B cell (primary cell): Measurements from ENCODE around the gene FITM1. TPM values are rescaled to one million over a fixed set of nuclear protein-coding genes. Genes with fewer than 3 reads are reported as not detected.

ENCODE experiments used
- ATAC-seq: fragments of 200-7000 bp; cut with Tn5 transposase; one replicate; pipeline ENCODE4 v1.10.0; 2021; ENCODE audit warnings: low read depth, mild to moderate bottlenecking, moderate number of reproducible peaks, moderate library complexity
- CTCF ChIA-PET: fragments of 350-600 bp; sonication (Branson Sonifier 250); formaldehyde crosslinking; loops from one replicate; lab custom pipeline; 2021; ENCODE audit warnings: antibody characterized with exemption, inconsistent platforms; lab: Charles Lee
- POLR2A ChIA-PET: fragments of 350-600 bp; sonication (Branson Sonifier 250); formaldehyde crosslinking; loops from one replicate; lab custom pipeline; 2021; ENCODE audit warnings: antibody characterized with exemption; lab: Charles Lee
- DNase-seq: peaks from one replicate; pipeline ENCODE4 v3.0.0; 2013
- H2AFZ ChIP-seq: 2 replicates; pipeline ENCODE4 v1.6.1; 2012; ENCODE audit warnings: mild to moderate bottlenecking, low read depth, low read length; ENCODE audit not compliant: insufficient read depth, poor library complexity, severe bottlenecking
- H3K27ac ChIP-seq, 2 donors: 1 replicate in 1 of 2; 2 replicates in 1 of 2; pipeline ENCODE4 v1.5.1; 2012 to 2013; ENCODE audit warnings: low read length in 2 of 2, mild to moderate bottlenecking in 2 of 2, moderate library complexity in 1 of 2
- H3K27me3 ChIP-seq, 4 experiments: fragments of 200-600 bp in 1 of 4; sonication (generic) in 1 of 4; replicated peaks in 1 of 4; 1 replicate in 2 of 4; 2 replicates in 2 of 4; pipeline versions ENCODE4 v1.6.1 to v1.7.0; 2013 to 2016; ENCODE audit warnings: low read length in 3 of 4, mild to moderate bottlenecking in 2 of 4, mixed read lengths in 1 of 4, moderate library complexity in 1 of 4; ENCODE audit not compliant: insufficient read depth in 4 of 4, control insufficient read depth in 3 of 4; ENCODE audit errors: control extremely low read depth in 1 of 4
- H3K36me3 ChIP-seq, 2 experiments: replicated peaks in 1 of 2; 1 replicate in 1 of 2; 2 replicates in 1 of 2; pipeline versions ENCODE4 v1.6.1 to v1.7.1; 2013; ENCODE audit warnings: low read length in 1 of 2; ENCODE audit not compliant: insufficient read depth in 2 of 2, control insufficient read depth in 1 of 2; ENCODE audit errors: control extremely low read depth in 1 of 2, extremely low read depth in 1 of 2
- H3K4me1 ChIP-seq, 2 donors: fragments of 200-600 bp in 1 of 2; sonication (generic) in 1 of 2; 1 replicate in 1 of 2; 2 replicates in 1 of 2; pipeline versions ENCODE4 v1.5.1 to v1.6.1; 2013 to 2017; ENCODE audit warnings: low read length in 2 of 2; ENCODE audit not compliant: control insufficient read depth in 2 of 2, insufficient read depth in 2 of 2
- H3K4me2 ChIP-seq: replicated peaks from 2 replicates; pipeline ENCODE3; 2012; ENCODE audit warnings: mild to moderate bottlenecking, low read depth, low read length; ENCODE audit not compliant: poor library complexity, severe bottlenecking
- H3K4me3 ChIP-seq, 5 experiments: fragments of 200-600 bp in 1 of 5; sonication (generic) in 1 of 5; 1 replicate in 3 of 5; 2 replicates in 2 of 5; pipeline versions ENCODE4 v1.5.1 to v1.7.0; 2011 to 2016; ENCODE audit warnings: low read length in 4 of 5, mild to moderate bottlenecking in 4 of 5, low read depth in 2 of 5, control low read depth in 1 of 5, moderate library complexity in 1 of 5; ENCODE audit not compliant: insufficient read depth in 1 of 5; ENCODE audit errors: control extremely low read depth in 1 of 5, extremely low read depth in 1 of 5
- H3K79me2 ChIP-seq: fragments of 200-600 bp; sonication (generic); one replicate; pipeline ENCODE4 v1.6.0; 2016; ENCODE audit warnings: low read length; ENCODE audit not compliant: control insufficient read depth, insufficient read depth
- H3K9ac ChIP-seq: fragments of 200-600 bp; sonication (generic); 2 replicates; pipeline ENCODE4 v1.6.1; 2017; ENCODE audit warnings: mild to moderate bottlenecking, low read length, moderate library complexity
- H3K9me3 ChIP-seq, 3 donors: one replicate each; pipeline versions ENCODE4 v1.6.1 to v1.7.1; 2013; ENCODE audit warnings: low read length in 2 of 3; ENCODE audit not compliant: control insufficient read depth in 2 of 3, insufficient read depth in 1 of 3; ENCODE audit errors: control extremely low read depth in 1 of 3
- H4K20me1 ChIP-seq: 2 replicates; pipeline ENCODE4 v1.6.0; 2012; ENCODE audit warnings: mild to moderate bottlenecking, low read length; ENCODE audit not compliant: insufficient read depth, control insufficient read depth, poor library complexity, severe bottlenecking
- H3K27ac Mint-ChIP-seq: one replicate; pipeline ENCODE4 v1.8.0; 2021; ENCODE audit warnings: mixed read lengths
- H3K27me3 Mint-ChIP-seq: one replicate; pipeline ENCODE4 v1.8.0; 2021; ENCODE audit warnings: mixed read lengths
- H3K4me1 Mint-ChIP-seq: one replicate; pipeline ENCODE4 v1.8.0; 2021; ENCODE audit warnings: mixed read lengths
- H3K4me3 Mint-ChIP-seq: one replicate; pipeline ENCODE4 v1.8.0; 2021; ENCODE audit warnings: mixed read lengths
- H3K9me3 Mint-ChIP-seq: one replicate; pipeline ENCODE4 v1.8.0; 2022; ENCODE audit warnings: mixed read lengths; ENCODE audit not compliant: insufficient read depth
- CTCF ChIP-seq: fragments of 200-600 bp; IDR thresholded peaks from one replicate; pipeline ENCODE4 v1.8.0; 2022; ENCODE audit warnings: antibody characterized with exemption, mild to moderate bottlenecking
- EZH2 ChIP-seq: IDR thresholded peaks from 2 replicates; pipeline ENCODE4 v1.6.1; 2012; ENCODE audit warnings: borderline replicate concordance, low read depth, mild to moderate bottlenecking, moderate library complexity, low read length; ENCODE audit not compliant: insufficient read depth, poor library complexity, severe bottlenecking
- WGBS: methylation state at CpG from one replicate; pipeline ENCODE4 v1.1.5; 2013; ENCODE audit warnings: missing lambda C conversion rate; ENCODE audit not compliant: insufficient coverage; 5-methylcytosine and 5-hydroxymethylcytosine counted together
- intact Hi-C: fragments of 100-400 bp; cut with micrococcal nuclease; formaldehyde crosslinking; loops from one replicate; pipeline ENCODE4 v1.10.0; 2022
- polyA plus RNA-seq: library from polyadenylated mRNA; depleted of rRNA; stranded (reverse); fragments of >200 nt; gene quantifications from 2 replicates; pipeline ENCODE4 v1.2.3, GENCODE V29; 2012
- total RNA-seq, 2 donors: library from RNA; stranded (reverse); fragments of 120-200 nt in 1 of 2; gene quantifications; 1 replicate in 1 of 2; 2 replicates in 1 of 2; pipeline versions ENCODE4 v1.2.3 to v1.2.4, GENCODE V29; 2013 to 2022

The FITM1 gene
- total and polyA plus RNA-seq, 2 donors (not counting 1 experiment from before 2014, with no cell fraction given): 2.6 to 3.3 TPM

GRCh38 chr14:24146453-24146977 is 16.1 kb downstream of the FITM1 start, which contains the start of gene PSME2:
Gene PSME2, minus strand, starts transcription at chr14:24146610. Its CDS starts 29 bp downstream, at chr14:24146581.
- peak; percentile 72 for ATAC-seq
- no peak for TF ChIP-seq EZH2
- peak within 1 kb of the TSS; percentile 95 for H3K4me3 Mint-ChIP-seq
- Histone ChIP-seq H3K27ac (peak within 1 kb of the TSS; percentile 77 to 90), H3K36me3 (peaks cover 2 to 52% of the 10 kb centered on the region in 2 experiments), H3K4me2 (peak within 1 kb of the TSS; percentile 90), H3K79me2 (peaks cover 80% of the 10 kb centered on the region), H4K20me1 (peaks cover 42% of the 10 kb centered on the region), H3K9me3 (no peaks in the 10 kb centered on the region), H3K4me3 (peak within 1 kb of the TSS; percentile 83 to 95 (median 94)), H3K27me3 (no peaks in the 10 kb centered on the region), H3K4me1 (peaks cover 25 to 40% of the 10 kb centered on the region in 2 donors), H2AFZ (peak within 1 kb of the TSS; percentile 83), H3K9ac (peak within 1 kb of the TSS; percentile 83)
- no peaks in the 10 kb centered on the region for H3K27me3 Mint-ChIP-seq
- 0% methylated on average over 15 of the region's 25 CpGs for WGBS
- peak within 1 kb of the TSS; percentile 95 for H3K27ac Mint-ChIP-seq
- ChIA-PET CTCF (interaction anchor here (0.6 to 6.2 kb wide), 15 partner anchors 8 to 586 kb away, joined by 3 to 62 read pairs (median 5); partner anchors contain the start of genes DCAF11, IRF9, MDP1 and NRL), POLR2A (interaction anchor here (0.6 to 4.1 kb wide), 16 partner anchors 8 to 285 kb away, joined by 3 to 43 read pairs (median 4); partner anchors contain the start of genes CHMP4A, DCAF11, IRF9 and NRL)
- H3K9me3 Mint-ChIP-seq: no peaks in the 10 kb centered on the region
- H3K4me1 Mint-ChIP-seq: peaks cover 56% of the 10 kb centered on the region
- intact Hi-C loops: loop anchor here (1.0 to 10.0 kb wide), 7 partner anchors 10 to 1052 kb away; partner anchors contain the start of genes ACIN1, C14orf119, GMPR2 and IPO4
- DNase-seq: peak; percentile 93

GRCh38 chr14:24146978-24147760 is 16.7 kb downstream of the FITM1 start, which contains the start of gene RNF31:
Gene RNF31, plus strand, starts transcription at chr14:24147498. Its CDS starts 201 bp downstream, at chr14:24147699.
- Histone ChIP-seq H3K4me3 (peak within 1 kb of the TSS; percentile 83 to 95 (median 94)), H3K4me1 (peaks cover 21 to 35% of the 10 kb centered on the region in 2 donors), H3K27me3 (no peaks in the 10 kb centered on the region), H2AFZ (peak within 1 kb of the TSS; percentile 83), H3K27ac (peak within 1 kb of the TSS; percentile 77 to 90), H3K79me2 (peaks cover 85% of the 10 kb centered on the region), H3K9ac (peak within 1 kb of the TSS; percentile 83), H4K20me1 (peaks cover 45% of the 10 kb centered on the region), H3K4me2 (peak within 1 kb of the TSS; percentile 90), H3K36me3 (peaks cover 2 to 58% of the 10 kb centered on the region in 2 experiments), H3K9me3 (no peaks in the 10 kb centered on the region)
- intact Hi-C loops: loop anchor here (1.0 to 10.0 kb wide), 13 partner anchors 11 to 1052 kb away; partner anchors contain the start of genes ACIN1, C14orf119, CHMP4A and DCAF11
- Mint-ChIP-seq H3K27ac (peak within 1 kb of the TSS; percentile 95), H3K4me1 (peaks cover 50% of the 10 kb centered on the region), H3K27me3 (no peaks in the 10 kb centered on the region), H3K4me3 (peak within 1 kb of the TSS; percentile 95), H3K9me3 (no peaks in the 10 kb centered on the region)
- ChIA-PET CTCF (interaction anchor here (0.6 to 6.2 kb wide), 15 partner anchors 11 to 587 kb away, joined by 3 to 62 read pairs (median 5); partner anchors contain the start of genes DCAF11, IRF9, MDP1 and NRL), POLR2A (interaction anchor here (0.6 to 4.1 kb wide), 16 partner anchors 9 to 285 kb away, joined by 3 to 43 read pairs (median 4); partner anchors contain the start of genes CHMP4A, DCAF11, IRF9 and NRL)
- TF ChIP-seq EZH2 (no peak), CTCF (no peak)
- whole genome bisulfite sequencing: under 1% methylated on average over 55 of the region's 57 CpGs
- DNase-seq (peak; percentile 98), ATAC-seq (peak; percentile 84)
